A673 (cell line): ENCODE data around the gene THBS1. TPM values are rescaled to one million over a fixed set of nuclear protein-coding genes. Genes with fewer than 3 reads are reported as not detected.

ENCODE experiments used
- BruUV-seq: library from RNA; stranded (reverse); fragments of 400-500 nt; replicated peaks from 2 replicates; lab custom pipeline; 2021; lab: Mats Ljungman, UMichigan
- CTCF ChIA-PET: fragments of 300-600 bp; sonication (Branson Sonifier 250); formaldehyde crosslinking; loops from one replicate; lab custom pipeline; 2022; ENCODE audit warnings: antibody characterized with exemption; lab: Charles Lee
- POLR2A ChIA-PET: fragments of 300-600 bp; sonication (Branson Sonifier 250); formaldehyde crosslinking; loops from one replicate; lab custom pipeline; 2022; ENCODE audit warnings: antibody characterized with exemption; ENCODE audit not compliant: low non-redundant PET; lab: Charles Lee
- DNase-seq: peaks from one replicate; pipeline ENCODE4 v3.0.0-alpha.2; 2015; ENCODE audit warnings: low spot score
- H3K27ac ChIP-seq: fragments of 200-600 bp; sonication (generic); 2 replicates; pipeline ENCODE4 v1.5.1; 2016; ENCODE audit warnings: mixed run types, low read depth, mild to moderate bottlenecking, mixed read lengths, antibody characterized with exemption, low read length; ENCODE audit not compliant: poor library complexity, severe bottlenecking
- H3K27me3 ChIP-seq: fragments of 200-600 bp; sonication (generic); replicated peaks from 2 replicates; pipeline ENCODE4 v1.6.1; 2017; ENCODE audit warnings: mixed run types, low read depth, mild to moderate bottlenecking, mixed read lengths, antibody characterized with exemption, low read length; ENCODE audit not compliant: insufficient read depth, poor library complexity
- H3K36me3 ChIP-seq: fragments of 200-600 bp; sonication (generic); 2 replicates; pipeline ENCODE4 v1.6.1; 2016; ENCODE audit warnings: mixed run types, mild to moderate bottlenecking, mixed read lengths, antibody characterized with exemption, low read length; ENCODE audit not compliant: insufficient read depth, poor library complexity, severe bottlenecking
- H3K4me1 ChIP-seq: fragments of 200-600 bp; sonication (generic); 2 replicates; pipeline ENCODE4 v1.6.1; 2017; ENCODE audit warnings: mixed run types, mild to moderate bottlenecking, mixed read lengths, antibody characterized with exemption, low read length; ENCODE audit not compliant: insufficient read depth, poor library complexity, severe bottlenecking
- H3K4me3 ChIP-seq: fragments of 200-600 bp; sonication (generic); 2 replicates; pipeline ENCODE4 v1.5.1; 2016; ENCODE audit warnings: low read depth, mixed run types, mild to moderate bottlenecking, mixed read lengths, low read length; ENCODE audit not compliant: poor library complexity, severe bottlenecking
- H3K9me3 ChIP-seq: fragments of 200-600 bp; sonication (generic); 2 replicates; pipeline ENCODE4 v1.6.1; 2016; ENCODE audit warnings: mixed run types, low read depth, mild to moderate bottlenecking, mixed read lengths, antibody characterized with exemption, low read length; ENCODE audit not compliant: poor library complexity, severe bottlenecking
- EZH2 ChIP-seq: fragments of 200-600 bp; sonication (generic); IDR thresholded peaks from 2 replicates; pipeline ENCODE4 v1.6.1; 2017; ENCODE audit warnings: borderline replicate concordance, low read depth, mild to moderate bottlenecking, mixed read lengths, antibody characterized with exemption, low read length; ENCODE audit not compliant: poor library complexity, severe bottlenecking
- intact Hi-C: fragments of 100-400 bp; cut with micrococcal nuclease; formaldehyde crosslinking; loops from one replicate; pipeline ENCODE4 v1.10.0; 2022; ENCODE audit not compliant: unreplicated experiment
- total RNA-seq: library from RNA; stranded (reverse); gene quantifications from 2 replicates; pipeline ENCODE4 v1.2.3, GENCODE V29; 2021
- TF ChIP-seq, protein P1 (sequence below): fragments of 300-800, 200-600 bp; sonication (generic); conservative IDR thresholded peaks from 2 replicates; pipeline ENCODE4 v1.5.1; 2017; ENCODE audit warnings: low read depth, mild to moderate bottlenecking, antibody characterized with exemption, low read length, moderate library complexity, mixed read lengths

The THBS1 gene
- total RNA-seq, 1 experiment from 2014 or later = 0.80 TPM

DNA sequence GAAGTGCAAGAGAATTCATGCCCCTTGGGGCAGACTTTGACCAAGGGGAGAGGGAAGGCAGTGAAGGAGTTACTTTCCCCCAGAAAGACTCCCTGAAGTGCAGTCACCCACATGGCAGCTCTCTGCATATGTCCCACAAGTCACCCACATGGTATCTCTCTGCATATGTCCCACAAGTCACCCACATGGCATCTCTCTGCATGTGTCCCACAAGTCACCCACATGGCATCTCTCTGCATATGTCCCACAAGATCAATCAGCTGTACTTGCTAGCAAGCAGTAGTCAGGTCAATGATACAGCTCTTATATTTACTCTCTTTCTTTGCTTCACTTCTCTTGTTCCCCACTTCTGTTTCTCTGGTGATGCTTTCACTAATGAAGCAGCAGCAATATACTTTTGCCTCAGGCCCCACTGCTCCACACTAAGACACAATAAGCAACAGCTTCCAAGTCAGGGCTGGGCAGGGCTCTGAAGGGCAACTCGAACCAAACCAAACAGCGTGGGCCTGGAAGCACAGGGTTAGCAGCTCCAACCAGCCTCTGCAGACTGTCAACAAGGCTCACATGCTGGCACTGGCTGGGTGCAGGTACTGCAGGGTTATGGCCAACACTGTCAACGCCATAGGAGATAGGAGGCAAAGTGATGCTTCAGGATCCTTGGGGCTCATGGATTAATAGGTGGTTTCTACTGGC, 46.7 kb downstream of the THBS1 start:
- H3K4me3 ChIP-seq = no peak overlapping the region
- H3K27ac ChIP-seq = no peak overlapping the region
- TF ChIP-seq EZH2 = no peak
- TF ChIP-seq, protein P1, sequence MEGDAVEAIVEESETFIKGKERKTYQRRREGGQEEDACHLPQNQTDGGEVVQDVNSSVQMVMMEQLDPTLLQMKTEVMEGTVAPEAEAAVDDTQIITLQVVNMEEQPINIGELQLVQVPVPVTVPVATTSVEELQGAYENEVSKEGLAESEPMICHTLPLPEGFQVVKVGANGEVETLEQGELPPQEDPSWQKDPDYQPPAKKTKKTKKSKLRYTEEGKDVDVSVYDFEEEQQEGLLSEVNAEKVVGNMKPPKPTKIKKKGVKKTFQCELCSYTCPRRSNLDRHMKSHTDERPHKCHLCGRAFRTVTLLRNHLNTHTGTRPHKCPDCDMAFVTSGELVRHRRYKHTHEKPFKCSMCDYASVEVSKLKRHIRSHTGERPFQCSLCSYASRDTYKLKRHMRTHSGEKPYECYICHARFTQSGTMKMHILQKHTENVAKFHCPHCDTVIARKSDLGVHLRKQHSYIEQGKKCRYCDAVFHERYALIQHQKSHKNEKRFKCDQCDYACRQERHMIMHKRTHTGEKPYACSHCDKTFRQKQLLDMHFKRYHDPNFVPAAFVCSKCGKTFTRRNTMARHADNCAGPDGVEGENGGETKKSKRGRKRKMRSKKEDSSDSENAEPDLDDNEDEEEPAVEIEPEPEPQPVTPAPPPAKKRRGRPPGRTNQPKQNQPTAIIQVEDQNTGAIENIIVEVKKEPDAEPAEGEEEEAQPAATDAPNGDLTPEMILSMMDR = no peak
- H3K4me1 ChIP-seq = no peaks in the 10 kb centered on the region
- no peak for DNase-seq
- intact Hi-C loops = no loop called here
- no peaks in the 10 kb centered on the region for H3K9me3 ChIP-seq
- H3K36me3 ChIP-seq = no peaks in the 10 kb centered on the region
- BruUV-seq = no TSS peak
- CTCF ChIA-PET = no interaction called here
- POLR2A ChIA-PET = no interaction called here
- H3K27me3 ChIP-seq = no peaks in the 10 kb centered on the region

DNA sequence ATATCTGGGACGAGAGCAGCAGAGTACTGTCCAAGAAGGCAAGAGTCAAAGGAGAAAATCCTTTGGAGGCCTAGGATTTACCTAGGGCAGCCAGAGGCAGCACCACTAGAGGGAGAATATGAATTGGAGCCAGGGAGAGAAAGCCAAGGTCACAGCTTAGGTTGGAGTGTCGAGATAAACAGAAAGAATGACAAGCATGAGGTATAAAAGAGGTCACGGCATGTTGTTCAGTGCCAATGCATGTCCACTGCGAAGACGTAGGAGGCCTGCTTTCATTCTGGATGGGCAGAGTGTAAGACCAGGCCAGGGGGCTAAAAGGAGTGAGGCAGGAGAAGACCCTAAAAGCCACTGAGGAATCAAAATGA, 47.2 kb downstream of the THBS1 start:
- Histone ChIP-seq H3K4me3 (no peak overlapping the region), H3K9me3 (no peaks in the 10 kb centered on the region), H3K27ac (no peak overlapping the region), H3K4me1 (no peaks in the 10 kb centered on the region), H3K27me3 (no peaks in the 10 kb centered on the region), H3K36me3 (no peaks in the 10 kb centered on the region)
- intact Hi-C loops = no loop called here
- no peak for DNase-seq
- no TSS peak for BruUV-seq
- TF ChIP-seq, protein P1 = no peak
- TF ChIP-seq EZH2 = no peak
- ChIA-PET CTCF (no interaction called here), POLR2A (no interaction called here)

DNA sequence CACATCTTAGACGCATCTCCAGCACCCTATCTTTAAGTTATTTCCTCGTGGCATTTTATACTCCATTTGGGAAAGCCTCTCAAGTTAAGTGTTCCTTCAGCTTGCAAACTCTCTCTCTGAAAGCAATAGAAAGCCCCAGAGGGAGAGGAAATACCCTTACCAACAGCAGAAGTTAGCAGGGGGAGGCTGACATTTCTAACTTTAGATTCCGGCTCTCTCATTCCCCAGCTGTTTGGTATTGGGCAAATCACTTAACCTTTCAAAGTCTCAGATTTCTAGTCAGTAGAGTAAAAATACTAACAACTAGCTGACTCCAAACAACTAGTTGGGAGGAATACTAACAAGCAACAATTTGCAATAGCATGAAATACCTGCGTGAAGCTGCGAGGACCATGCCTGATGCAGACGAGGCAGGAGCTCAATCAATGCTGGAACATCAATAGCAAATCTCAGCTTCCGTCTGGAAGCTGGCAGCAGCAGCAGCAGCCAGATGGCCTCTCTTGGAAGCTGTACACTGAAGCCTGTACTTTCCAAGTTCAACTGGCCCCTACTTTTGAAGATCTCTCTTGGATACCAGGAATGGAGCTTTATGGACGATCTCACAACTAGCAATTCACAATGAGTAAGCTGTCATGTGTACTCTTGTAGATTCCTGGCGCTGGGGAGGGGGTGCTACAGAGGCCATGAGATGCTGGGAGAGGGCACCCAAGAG, 47.8 kb downstream of the THBS1 start:
- DNase-seq = no peak
- no peak overlapping the region for H3K27ac ChIP-seq
- TF ChIP-seq, protein P1 = no peak
- no peak for TF ChIP-seq EZH2
- intact Hi-C loops = no loop called here
- no peaks in the 10 kb centered on the region for H3K36me3 ChIP-seq
- H3K4me3 ChIP-seq = no peak overlapping the region
- no TSS peak for BruUV-seq
- H3K27me3 ChIP-seq = no peaks in the 10 kb centered on the region
- ChIA-PET CTCF (no interaction called here), POLR2A (no interaction called here)
- H3K9me3 ChIP-seq = no peaks in the 10 kb centered on the region
- H3K4me1 ChIP-seq = no peaks in the 10 kb centered on the region
